Endothelial cell of umbilical vein (primary cell): ENCODE results near the gene ATP9B. TPM values are rescaled to one million over a fixed set of nuclear protein-coding genes. Genes with fewer than 3 reads are reported as not detected.
A peak's percentile ranks its signal among the peaks of the same experiment; 100 is the strongest.

Experiments used
- BruUV-seq: library from RNA; stranded (reverse); fragments of 400-500 nt; replicated peaks from 2 replicates; lab custom pipeline; 2021; lab: Mats Ljungman, UMichigan
- CTCF ChIA-PET: fragments of 300-600, 350-600 bp; sonication (Branson Sonifier 250); formaldehyde crosslinking; loops from one replicate; lab custom pipeline; 2021; ENCODE audit warnings: antibody characterized with exemption, inconsistent platforms; lab: Charles Lee
- POLR2A ChIA-PET: fragments of 300-600, 350-600 bp; sonication (Branson Sonifier 250); formaldehyde crosslinking; loops from one replicate; lab custom pipeline; 2021; ENCODE audit warnings: antibody characterized with exemption, inconsistent platforms; lab: Charles Lee
- DNase-seq: peaks from one replicate; pipeline ENCODE4 v3.0.0-alpha.2; 2011; ENCODE audit warnings: low read depth, low spot score
- FAIRE-seq: peaks from 2 replicates; lab custom pipeline; 2011; peaks lifted over from hg19 to GRCh38; lab: Jason Lieb, UNC
- H2AFZ ChIP-seq: 2 replicates; pipeline ENCODE4 v1.6.0; 2012; ENCODE audit warnings: low read depth, low read length, control low read depth, inconsistent platforms
- H3K27ac ChIP-seq: 2 replicates; pipeline ENCODE4 v1.5.1; 2011; ENCODE audit warnings: low read depth, mild to moderate bottlenecking, control low read depth, low read length, moderate library complexity; ENCODE audit not compliant: insufficient read depth
- H3K27me3 ChIP-seq, 2 experiments: 2 replicates each; pipeline versions ENCODE4 v1.6.0 to v1.6.1; 2011; ENCODE audit warnings: low read length in 2 of 2, mixed read lengths in 1 of 2; ENCODE audit not compliant: control insufficient read depth in 2 of 2, insufficient read depth in 2 of 2
- H3K36me3 ChIP-seq, 2 experiments: 2 replicates in 1 of 2; 3 replicates in 1 of 2; pipeline ENCODE4 v1.5.1; 2011; ENCODE audit warnings: low read length in 2 of 2, mild to moderate bottlenecking in 1 of 2, moderate library complexity in 1 of 2; ENCODE audit not compliant: control insufficient read depth in 2 of 2, insufficient read depth in 2 of 2; ENCODE audit errors: extremely low read depth in 1 of 2
- H3K4me1 ChIP-seq: 3 replicates; pipeline ENCODE4 v1.5.1; 2011; ENCODE audit warnings: mild to moderate bottlenecking, low read length; ENCODE audit not compliant: control insufficient read depth, insufficient read depth; ENCODE audit errors: extremely low read depth
- H3K4me2 ChIP-seq: 2 replicates; pipeline ENCODE4 v1.6.1; 2011; ENCODE audit warnings: low read length, control low read depth, mixed read lengths; ENCODE audit not compliant: insufficient read depth
- H3K4me3 ChIP-seq, 3 experiments: fragments of 200-600 bp in 1 of 3; sonication (generic), shearing (Covaris generic) in 1 of 3; replicated peaks in 1 of 3; 2 replicates each; pipeline ENCODE4 v1.5.1; 2011 to 2016; ENCODE audit warnings: control low read depth in 3 of 3, low read length in 3 of 3, mild to moderate bottlenecking in 2 of 3, inconsistent platforms in 1 of 3, low read depth in 1 of 3, moderate library complexity in 1 of 3; ENCODE audit not compliant: insufficient read depth in 1 of 3
- H3K79me2 ChIP-seq: 2 replicates; pipeline ENCODE4 v1.6.0; 2012; ENCODE audit warnings: low read length, inconsistent platforms; ENCODE audit not compliant: control insufficient read depth, insufficient read depth
- H3K9ac ChIP-seq: replicated peaks from 2 replicates; pipeline ENCODE3; 2011; ENCODE audit warnings: low read length, control low read depth; ENCODE audit not compliant: insufficient read depth; ENCODE audit errors: extremely low read depth
- H3K9me1 ChIP-seq: replicated peaks from 3 replicates; pipeline ENCODE4 v1.6.0; 2011; ENCODE audit warnings: mild to moderate bottlenecking, low read length; ENCODE audit not compliant: control insufficient read depth, insufficient read depth; ENCODE audit errors: extremely low read depth
- H3K9me3 ChIP-seq: replicated peaks from 2 replicates; pipeline ENCODE4 v1.5.1; 2012; ENCODE audit warnings: low read length, inconsistent platforms; ENCODE audit not compliant: control insufficient read depth, insufficient read depth
- H4K20me1 ChIP-seq: replicated peaks from 2 replicates; pipeline ENCODE3; 2011; ENCODE audit warnings: mild to moderate bottlenecking, low read length; ENCODE audit not compliant: control insufficient read depth, insufficient read depth; ENCODE audit errors: extremely low read depth
- CTCF ChIP-seq, 2 donors: IDR thresholded peaks; 1 replicate in 1 of 2; 2 replicates in 1 of 2; pipeline ENCODE4 v1.5.1; 2011; ENCODE audit warnings: low read length in 2 of 2, mild to moderate bottlenecking in 2 of 2, moderate library complexity in 2 of 2, control low read depth in 1 of 2, inconsistent platforms in 1 of 2, low read depth in 1 of 2; ENCODE audit not compliant: insufficient read depth in 1 of 2; ENCODE audit errors: extremely low read depth in 1 of 2
- EZH2 ChIP-seq: IDR thresholded peaks from 2 replicates; pipeline ENCODE4 v1.6.1; 2012; ENCODE audit warnings: borderline replicate concordance, low read depth, mild to moderate bottlenecking, moderate library complexity, low read length, inconsistent platforms; ENCODE audit not compliant: severe bottlenecking
- GATA2 ChIP-seq: IDR thresholded peaks from 2 replicates; pipeline ENCODE4 v1.7.0; 2011; ENCODE audit warnings: low read depth, mild to moderate bottlenecking, moderate library complexity, mixed read lengths, low read length; ENCODE audit not compliant: insufficient read length, insufficient read depth
- MAX ChIP-seq: IDR thresholded peaks from 2 replicates; pipeline ENCODE4 v1.6.1; 2011; ENCODE audit not compliant: insufficient read depth, insufficient read length
- MYC ChIP-seq: IDR thresholded peaks from one replicate; pipeline ENCODE4 v1.6.1; 2011; ENCODE audit warnings: mild to moderate bottlenecking, low read depth, low read length
- POLR2A ChIP-seq: IDR thresholded peaks from 2 replicates; pipeline ENCODE4 v1.6.1; 2012; ENCODE audit warnings: low read depth, mild to moderate bottlenecking, control low read depth, low read length
- POLR2AphosphoS5 ChIP-seq: IDR thresholded peaks from 2 replicates; pipeline ENCODE4 v1.6.1; 2012; ENCODE audit warnings: low read depth, mild to moderate bottlenecking, control low read depth, low read length, moderate library complexity; ENCODE audit not compliant: insufficient read depth
- dilution Hi-C: fragments of 300-500 bp; cut with MboI; formaldehyde crosslinking; loops from one replicate; pipeline ENCODE4 v1.15.0; 2019; ENCODE audit warnings: low sequenced_read_pairs; ENCODE audit not compliant: extremely low pct_ligation_motif_present
- intact Hi-C: fragments of 100-400 bp; cut with micrococcal nuclease; formaldehyde crosslinking; loops from one replicate; pipeline ENCODE4 v1.10.0; 2022
- polyA plus RNA-seq, 4 experiments: library from polyadenylated mRNA; depleted of rRNA in 3 of 4; stranded (reverse) in 3 of 4; unstranded in 1 of 4; fragments of >200 nt; gene quantifications; 2 replicates each; pipeline versions ENCODE4 v1.2.1 to v1.2.3, GENCODE V29; 2011 to 2012; ENCODE audit warnings: missing spikeins in 1 of 4
- total RNA-seq: library from RNA; stranded (reverse); gene quantifications from 2 replicates; pipeline ENCODE4 v1.2.3, GENCODE V29; 2021

The ATP9B gene
- total and polyA plus RNA-seq, 2 donors (not counting 3 experiments of a cell fraction or from before 2014, with no cell fraction given): 14.6 to 18.2 TPM

DNA sequence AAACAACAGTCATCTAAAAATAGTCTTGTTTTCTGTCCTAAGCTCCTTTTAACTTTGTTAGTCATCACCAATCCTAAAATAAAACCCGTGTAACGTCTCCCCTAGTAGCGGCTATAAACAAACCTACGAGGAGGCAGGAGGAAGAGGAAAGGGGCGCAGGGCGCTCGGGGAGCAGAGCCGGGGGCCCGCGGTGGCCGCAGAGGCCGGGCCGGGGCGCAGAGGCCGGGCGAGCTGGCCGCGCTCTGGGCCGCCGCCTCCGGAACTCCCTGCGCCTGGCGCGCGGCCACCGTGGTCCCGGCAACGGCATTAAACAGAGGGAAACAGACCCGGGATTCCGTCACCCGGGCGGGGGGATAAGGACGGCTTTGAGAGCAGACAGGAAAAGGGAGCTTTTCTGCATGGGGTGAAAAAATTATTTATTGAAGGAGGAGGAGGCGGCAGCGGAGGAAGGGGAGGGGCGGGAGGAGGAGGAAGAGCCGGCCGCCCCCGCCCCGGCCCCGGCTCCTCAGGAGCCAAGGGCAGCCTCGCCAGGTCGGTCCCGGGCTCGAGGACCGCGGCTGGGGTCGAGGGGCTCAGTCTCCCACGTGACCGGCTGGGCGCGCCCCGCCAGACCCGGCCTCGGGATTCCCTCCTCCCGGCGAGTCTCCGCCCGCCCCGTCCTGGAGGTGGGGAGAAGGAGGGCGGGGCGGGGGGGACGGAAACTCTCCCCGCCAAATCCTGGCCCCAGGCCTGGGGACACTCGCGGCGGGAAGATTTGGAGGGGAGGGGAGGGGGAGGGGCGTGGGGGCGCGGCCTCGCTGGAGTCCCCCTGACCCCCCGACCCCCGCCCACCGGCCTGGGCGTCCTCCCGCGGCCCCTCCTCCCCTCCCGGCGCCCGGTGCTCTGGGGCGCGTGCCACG is 324.7 kb downstream of the ATP9B start:
- no peaks in the 10 kb centered on the region for H3K9me1 ChIP-seq
- peaks cover 34% of the 10 kb centered on the region for H3K4me1 ChIP-seq
- no peaks in the 10 kb centered on the region for H3K36me3 ChIP-seq
- CTCF ChIA-PET: interaction anchor here (0.7 to 7.0 kb wide), 11 partner anchors 9 to 136 kb away, joined by 3 to 62 read pairs (median 4); no protein-coding TSS in a partner anchor
- peak overlapping the region; percentile 28 to 38 (median 35) for H3K4me3 ChIP-seq
- H3K79me2 ChIP-seq: no peaks in the 10 kb centered on the region
- H3K4me2 ChIP-seq: peak overlapping the region; percentile 74
- dilution Hi-C loops (no loop called here), intact Hi-C loops (loop anchor here (1.0 to 2.0 kb wide), 2 partner anchors 134 to 285 kb away; partner anchors contain the start of gene CTDP1)
- H4K20me1 ChIP-seq: no peaks in the 10 kb centered on the region
- no peak for TF ChIP-seq EZH2
- TF ChIP-seq MYC: no peak
- no peak for TF ChIP-seq CTCF (IDR thresholded peaks at IDR 0.05; ENCODE audit: extremely low read depth in 1 of 2, insufficient read depth in 1 of 2, low read depth in 1 of 2, low read length in 2 of 2)
- TF ChIP-seq POLR2A: peak; percentile 54
- TF ChIP-seq GATA2: no peak
- TF ChIP-seq MAX: no peak
- TF ChIP-seq POLR2AphosphoS5: peak; percentile 86
- H3K9me3 ChIP-seq: no peaks in the 10 kb centered on the region
- H3K9ac ChIP-seq: peak overlapping the region; percentile 90
- POLR2A ChIA-PET: interaction anchor here (0.6 to 1.3 kb wide), 4 partner anchors 10 to 285 kb away, joined by 3 to 6 read pairs (median 4); no protein-coding TSS in a partner anchor
- H3K27ac ChIP-seq: peak overlapping the region; percentile 87
- FAIRE-seq: peak; percentile 89
- peak overlapping the region; percentile 60 for H2AFZ ChIP-seq
- DNase-seq: peak; percentile 94
- BruUV-seq: no TSS peak
- H3K27me3 ChIP-seq: peaks cover 0 to 6% of the 10 kb centered on the region in 2 experiments
